ENCODE results near the gene CLNS1A. TPM values are rescaled to one million over a fixed set of nuclear protein-coding genes. Genes with fewer than 3 reads are reported as not detected.
A peak's percentile ranks its signal among the peaks of the same experiment; 100 is the strongest.

CLNS1A gene
- total and polyA plus RNA-seq, 2 donors (not counting 1 experiment from before 2014, with no cell fraction given) = 39.3 to 121 TPM

GRCh38 chr11:77592727-77593126, 44.9 kb downstream of the CLNS1A start:
- Mint-ChIP-seq H3K27ac (no peak overlapping the region), H3K4me1 (peaks cover 15% of the 10 kb centered on the region), H3K4me3 (no peak overlapping the region), H3K9me3 (ENCODE audit: insufficient read depth) (no peaks in the 10 kb centered on the region), H3K27me3 (no peaks in the 10 kb centered on the region)
- Histone ChIP-seq H3K79me2 (ENCODE audit: control insufficient read depth, insufficient read depth, low read length) (no peaks in the 10 kb centered on the region), H3K27ac (ENCODE audit: low read length in 2 of 2) (no peak overlapping the region), H3K27me3 (replicated peaks in 1 of 4; ENCODE audit: control extremely low read depth in 1 of 4, control insufficient read depth in 3 of 4, insufficient read depth in 4 of 4, low read length in 3 of 4) (no peaks in the 10 kb centered on the region), H3K9ac (ENCODE audit: low read length) (no peak overlapping the region), H3K9me3 (ENCODE audit: control extremely low read depth in 1 of 3, control insufficient read depth in 2 of 3, insufficient read depth in 1 of 3, low read length in 2 of 3) (no peaks in the 10 kb centered on the region), H3K4me1 (ENCODE audit: control insufficient read depth in 2 of 2, insufficient read depth in 2 of 2, low read length in 2 of 2) (peaks cover 4 to 13% of the 10 kb centered on the region in 2 donors), H4K20me1 (ENCODE audit: control insufficient read depth, insufficient read depth, low read length, poor library complexity, severe bottlenecking) (no peaks in the 10 kb centered on the region), H3K36me3 (replicated peaks in 1 of 2; ENCODE audit: control extremely low read depth in 1 of 2, control insufficient read depth in 1 of 2, extremely low read depth in 1 of 2, insufficient read depth in 2 of 2, low read length in 1 of 2) (no peaks in the 10 kb centered on the region), H2AFZ (ENCODE audit: insufficient read depth, low read depth, low read length, poor library complexity, severe bottlenecking) (no peak overlapping the region), H3K4me3 (ENCODE audit: control extremely low read depth in 1 of 5, extremely low read depth in 1 of 5, insufficient read depth in 1 of 5, low read depth in 2 of 5, low read length in 4 of 5) (no peak overlapping the region), H3K4me2 (replicated peaks; ENCODE audit: low read depth, low read length, poor library complexity, severe bottlenecking) (no peak overlapping the region)
- intact Hi-C loops (cut with micrococcal nuclease) = no loop called here
- TF ChIP-seq CTCF (IDR thresholded peaks at IDR 0.05) = no peak
- TF ChIP-seq EZH2 (IDR thresholded peaks at IDR 0.05; ENCODE audit: borderline replicate concordance, insufficient read depth, low read depth, low read length, poor library complexity, severe bottlenecking) = no peak
- ChIA-PET POLR2A (no interaction called here), CTCF (no interaction called here)
- DNase-seq = no peak
- WGBS (ENCODE audit: insufficient coverage) = 87% methylated on average over 2 of the region's 2 CpGs
- ATAC-seq (ENCODE audit: low read depth) = no peak

- no peaks in the 10 kb centered on the region for H3K9me3 ChIP-seq (ENCODE audit: control extremely low read depth in 1 of 3, control insufficient read depth in 2 of 3, insufficient read depth in 1 of 3, low read length in 2 of 3)
- Mint-ChIP-seq H3K4me3 (peak overlapping the region; percentile 96), H3K27me3 (peaks cover 12% of the 10 kb centered on the region), H3K4me1 (peaks cover 15% of the 10 kb centered on the region), H3K9me3 (ENCODE audit: insufficient read depth) (no peaks in the 10 kb centered on the region), H3K27ac (peak overlapping the region; percentile 54)
- H3K9ac ChIP-seq (ENCODE audit: low read length) = peak overlapping the region; percentile 76
- no peaks in the 10 kb centered on the region for H4K20me1 ChIP-seq (ENCODE audit: control insufficient read depth, insufficient read depth, low read length, poor library complexity, severe bottlenecking)
- peaks cover 4 to 13% of the 10 kb centered on the region in 2 donors for H3K4me1 ChIP-seq (ENCODE audit: control insufficient read depth in 2 of 2, insufficient read depth in 2 of 2, low read length in 2 of 2)
- H3K4me3 ChIP-seq (ENCODE audit: control extremely low read depth in 1 of 5, extremely low read depth in 1 of 5, insufficient read depth in 1 of 5, low read depth in 2 of 5, low read length in 4 of 5) = peak overlapping the region; percentile 32 to 82 (median 66)
- H3K27me3 ChIP-seq (replicated peaks in 1 of 4; ENCODE audit: control extremely low read depth in 1 of 4, control insufficient read depth in 3 of 4, insufficient read depth in 4 of 4, low read length in 3 of 4) = no peaks in the 10 kb centered on the region
- no peak for DNase-seq
- ChIA-PET CTCF (interaction anchor here (0.6 to 1.5 kb wide), 3 partner anchors 29 to 551 kb away, joined by 3 to 6 read pairs (median 3); no protein-coding TSS in a partner anchor), POLR2A (no interaction called here)
- H3K79me2 ChIP-seq (ENCODE audit: control insufficient read depth, insufficient read depth, low read length) = no peaks in the 10 kb centered on the region
- TF ChIP-seq EZH2 (IDR thresholded peaks at IDR 0.05; ENCODE audit: borderline replicate concordance, insufficient read depth, low read depth, low read length, poor library complexity, severe bottlenecking) (no peak), CTCF (IDR thresholded peaks at IDR 0.05) (no peak)
- H2AFZ ChIP-seq (ENCODE audit: insufficient read depth, low read depth, low read length, poor library complexity, severe bottlenecking) = peak overlapping the region; percentile 87
- ATAC-seq (ENCODE audit: low read depth) = peak; percentile 26
- peak overlapping the region; percentile 86 for H3K4me2 ChIP-seq (replicated peaks; ENCODE audit: low read depth, low read length, poor library complexity, severe bottlenecking)
- H3K27ac ChIP-seq (ENCODE audit: low read length in 2 of 2) = no peak overlapping the region
- intact Hi-C loops (cut with micrococcal nuclease) = no loop called here
- WGBS (ENCODE audit: insufficient coverage) = 24% methylated on average over 31 of the region's 31 CpGs
- H3K36me3 ChIP-seq (replicated peaks in 1 of 2; ENCODE audit: control extremely low read depth in 1 of 2, control insufficient read depth in 1 of 2, extremely low read depth in 1 of 2, insufficient read depth in 2 of 2, low read length in 1 of 2) = no peaks in the 10 kb centered on the region
Measured at GRCh38 chr11:77590194-77590782, 47.3 kb downstream of the CLNS1A start.

Data from B cell (primary cell).